Measurements from ENCODE around the gene MOB3A. TPM values are rescaled to one million over a fixed set of nuclear protein-coding genes. Genes with fewer than 3 reads are reported as not detected.
A peak's percentile ranks its signal among the peaks of the same experiment; 100 is the strongest.

MOB3A gene
- polyA plus RNA-seq, 4 donors: 7.6 to 18.3 (median 14.5) TPM

DNA sequence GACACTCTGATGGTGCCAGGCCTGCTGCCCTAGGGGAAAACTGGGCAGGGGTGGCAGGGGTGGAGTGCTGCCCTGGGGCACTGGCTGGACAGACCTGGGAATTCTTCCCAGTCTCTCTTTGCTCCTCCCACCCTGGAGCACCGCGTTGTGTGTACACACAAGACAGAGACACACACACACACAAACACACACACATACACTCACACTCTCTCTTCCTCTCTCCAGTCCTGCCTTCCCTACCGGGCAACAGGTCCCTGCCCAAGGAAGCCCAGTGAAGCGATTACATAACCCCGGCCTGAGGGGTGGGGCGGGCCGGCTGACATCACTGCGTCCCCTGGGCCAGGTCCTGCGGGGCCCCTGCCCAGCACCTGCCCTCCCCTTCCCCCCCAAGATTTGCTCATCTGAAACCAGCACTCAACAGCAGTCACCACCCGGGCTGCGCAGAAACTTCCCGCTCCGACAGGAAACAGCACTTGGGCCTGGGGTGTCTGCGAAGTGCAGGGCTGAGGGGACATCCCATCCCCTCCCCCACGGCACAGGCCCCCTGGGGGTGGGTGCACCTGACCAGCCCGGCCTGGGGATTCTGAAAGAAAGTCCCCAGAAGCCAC lies 46.3 kb downstream of the MOB3A start:
- Histone ChIP-seq H3K4me1 (ENCODE audit: control insufficient read depth in 3 of 3, insufficient read depth in 2 of 3, low read depth in 1 of 3, low read length in 2 of 3) (peaks cover 8 to 41% (median 18%) of the 10 kb centered on the region in 3 donors), H3K9me3 (ENCODE audit: control insufficient read depth in 2 of 2, insufficient read depth in 1 of 2, low read depth in 1 of 2, low read length in 1 of 2) (no peaks in the 10 kb centered on the region), H3K27ac (ENCODE audit: low read depth in 1 of 3, low read length in 2 of 3) (peak overlapping the region; percentile 88 to 93 (median 92)), H3K36me3 (ENCODE audit: control insufficient read depth in 3 of 3, insufficient read depth in 2 of 3, low read depth in 1 of 3, low read length in 3 of 3) (peaks cover 0 to 49% (median 6%) of the 10 kb centered on the region in 3 donors), H3K4me3 (ENCODE audit: low read depth in 1 of 3, low read length in 3 of 3) (peak overlapping the region; percentile 93 to 99 (median 94)), H3K27me3 (ENCODE audit: control insufficient read depth in 3 of 3, insufficient read depth in 3 of 3, low read length in 3 of 3) (no peaks in the 10 kb centered on the region)
- WGBS, 3 donors: 0 to 1% (median 0%) methylated on average over 15 to 16 of the region's 16 CpGs
- FAIRE-seq: no peak
- peak; percentile 84 to 89 for DNase-seq

DNA sequence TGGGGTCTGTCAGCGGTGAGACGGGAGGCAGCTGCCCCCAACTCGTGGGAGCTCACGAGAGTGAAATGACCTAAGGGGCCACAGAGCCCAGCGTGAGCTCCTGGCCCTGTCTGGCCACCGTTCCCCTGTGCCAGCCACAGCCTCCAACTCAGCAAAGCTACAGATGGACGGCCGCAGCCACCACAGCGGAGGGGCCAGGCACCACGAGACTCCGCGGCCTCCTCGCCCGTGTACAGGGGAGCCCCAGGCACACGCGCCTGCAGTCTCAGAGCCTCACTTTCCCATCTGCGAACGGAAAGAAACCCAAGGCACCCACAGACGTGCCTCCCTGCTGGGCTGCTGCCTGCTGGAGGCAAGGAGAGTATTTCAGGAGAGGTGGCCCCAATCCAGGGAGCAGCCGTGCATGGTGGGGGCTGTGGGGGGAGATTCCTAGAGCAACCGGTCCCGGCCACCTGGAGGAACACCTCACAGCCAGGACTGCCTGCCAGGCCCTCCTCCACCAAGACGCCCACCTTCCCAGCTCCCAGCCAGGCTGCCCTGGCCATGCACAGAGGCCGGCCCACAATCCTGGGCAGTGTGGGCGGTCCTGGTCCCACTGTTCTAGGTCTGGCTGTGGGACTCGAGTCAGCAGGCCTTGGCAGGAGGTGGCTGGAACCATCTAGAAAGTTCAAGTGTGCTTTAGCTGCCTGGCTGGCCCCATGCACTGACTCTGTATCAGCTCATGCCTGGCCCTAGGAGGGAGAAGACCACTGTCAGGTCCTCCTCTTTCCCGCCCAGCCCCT lies 47.0 kb downstream of the MOB3A start:
- DNase-seq (peak in 1 of 2 donors; percentile 26), FAIRE-seq (no peak)
- Histone ChIP-seq H3K36me3 (ENCODE audit: control insufficient read depth in 3 of 3, insufficient read depth in 2 of 3, low read depth in 1 of 3, low read length in 3 of 3) (peaks cover 0 to 56% (median 6%) of the 10 kb centered on the region in 3 donors), H3K9me3 (ENCODE audit: control insufficient read depth in 2 of 2, insufficient read depth in 1 of 2, low read depth in 1 of 2, low read length in 1 of 2) (no peaks in the 10 kb centered on the region), H3K4me1 (ENCODE audit: control insufficient read depth in 3 of 3, insufficient read depth in 2 of 3, low read depth in 1 of 3, low read length in 2 of 3) (peaks cover 8 to 41% (median 18%) of the 10 kb centered on the region in 3 donors), H3K4me3 (ENCODE audit: low read depth in 1 of 3, low read length in 3 of 3) (peak overlapping the region; percentile 93 to 99 (median 94)), H3K27me3 (ENCODE audit: control insufficient read depth in 3 of 3, insufficient read depth in 3 of 3, low read length in 3 of 3) (no peaks in the 10 kb centered on the region), H3K27ac (ENCODE audit: low read depth in 1 of 3, low read length in 2 of 3) (peak overlapping the region; percentile 88 to 93 (median 92))
- 13 to 44% (median 24%) methylated on average over 26 to 27 of the region's 27 CpGs for WGBS, 3 donors

DNA sequence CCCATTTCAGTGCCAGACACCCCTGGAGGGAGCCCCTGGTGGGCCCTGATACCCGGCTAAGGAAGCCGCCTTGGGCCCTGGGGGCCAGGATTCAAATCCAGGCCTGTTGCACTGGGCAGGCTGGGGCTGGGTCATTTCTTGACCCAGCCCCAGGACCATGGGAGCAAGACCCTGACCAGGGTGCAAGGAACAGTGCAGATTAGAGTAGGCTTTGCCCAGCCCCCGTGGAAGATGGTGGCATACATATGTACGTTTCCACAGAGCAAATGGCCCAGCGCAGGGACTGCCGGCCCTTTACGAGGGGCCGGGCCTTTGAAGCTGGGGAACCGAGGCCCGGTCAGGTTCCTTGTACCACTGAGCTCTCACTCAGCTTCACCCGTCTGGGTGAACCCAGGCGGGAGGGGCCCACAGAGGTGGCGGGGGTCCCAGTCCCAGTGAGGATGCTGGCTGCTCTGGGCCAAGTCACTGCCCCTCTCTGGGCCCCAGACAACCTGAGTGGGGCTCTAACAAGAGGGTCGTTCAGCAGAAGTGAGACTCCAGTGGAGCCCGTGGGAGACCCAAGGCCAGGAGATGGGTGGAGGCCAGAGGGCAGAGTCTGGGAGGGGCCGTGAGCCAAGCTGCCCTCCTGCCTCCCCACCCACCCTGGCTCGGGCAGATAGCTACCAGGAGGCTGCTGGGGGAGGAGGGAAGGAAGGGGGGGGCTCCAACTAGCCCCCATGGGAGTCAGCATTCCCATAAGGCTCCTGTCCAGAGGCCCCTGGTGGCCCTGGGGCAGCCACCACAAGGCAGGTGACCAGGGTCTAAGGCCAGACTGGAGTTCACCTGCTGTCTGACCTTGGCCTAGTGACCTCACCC lies 47.8 kb downstream of the MOB3A start:
- Histone ChIP-seq H3K9me3 (ENCODE audit: control insufficient read depth in 2 of 2, insufficient read depth in 1 of 2, low read depth in 1 of 2, low read length in 1 of 2) (no peaks in the 10 kb centered on the region), H3K4me1 (ENCODE audit: control insufficient read depth in 3 of 3, insufficient read depth in 2 of 3, low read depth in 1 of 3, low read length in 2 of 3) (peaks cover 8 to 43% (median 18%) of the 10 kb centered on the region in 3 donors), H3K27ac (ENCODE audit: low read depth in 1 of 3, low read length in 2 of 3) (peak overlapping the region; percentile 52 to 92 (median 88)), H3K27me3 (ENCODE audit: control insufficient read depth in 3 of 3, insufficient read depth in 3 of 3, low read length in 3 of 3) (no peaks in the 10 kb centered on the region), H3K4me3 (ENCODE audit: low read depth in 1 of 3, low read length in 3 of 3) (peak overlapping the region; percentile 8 to 94 (median 93)), H3K36me3 (ENCODE audit: control insufficient read depth in 3 of 3, insufficient read depth in 2 of 3, low read depth in 1 of 3, low read length in 3 of 3) (peaks cover 0 to 64% (median 6%) of the 10 kb centered on the region in 3 donors)
- DNase-seq (peak in 1 of 2 donors; percentile 14), FAIRE-seq (no peak)
- 35 to 66% (median 60%) methylated on average over 14 to 17 of the region's 17 CpGs for WGBS, 3 donors

DNA sequence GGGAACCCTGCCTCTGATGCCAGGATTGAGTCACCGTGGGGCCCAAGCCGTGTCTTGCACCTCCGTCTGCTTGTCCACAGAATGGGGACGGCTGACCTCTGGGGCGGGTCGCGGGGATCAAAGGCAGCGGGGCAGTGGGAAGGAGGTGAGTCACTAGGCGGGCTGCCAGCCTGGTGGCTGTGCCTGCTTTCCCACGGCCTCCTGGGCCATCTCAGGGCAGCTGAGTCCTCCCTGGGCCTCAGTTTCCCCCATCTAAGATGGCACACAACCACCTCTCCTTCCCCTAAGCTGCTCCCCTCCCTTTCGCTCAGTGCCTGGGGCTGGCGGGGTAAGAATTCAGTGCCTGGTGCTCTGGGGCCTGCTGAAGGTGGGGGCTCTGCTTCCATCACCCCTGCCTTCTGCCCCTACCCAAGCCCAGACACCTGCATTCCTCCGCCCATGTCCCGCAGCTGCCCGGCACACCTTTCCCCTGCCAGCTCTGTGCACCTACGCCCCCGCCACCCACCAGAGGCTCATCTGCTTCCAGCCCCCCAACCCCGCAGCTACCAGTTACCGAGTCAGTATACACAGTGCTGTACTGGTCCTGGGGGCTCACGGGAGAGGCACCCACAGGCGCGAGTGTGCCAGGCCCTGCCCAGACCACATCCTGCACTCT lies 48.5 kb downstream of the MOB3A start:
- Histone ChIP-seq H3K9me3 (ENCODE audit: control insufficient read depth in 2 of 2, insufficient read depth in 1 of 2, low read depth in 1 of 2, low read length in 1 of 2) (no peaks in the 10 kb centered on the region), H3K27ac (ENCODE audit: low read depth in 1 of 3, low read length in 2 of 3) (peak overlapping the region in 2 of 3 donors; percentile 46 to 55), H3K36me3 (ENCODE audit: control insufficient read depth in 3 of 3, insufficient read depth in 2 of 3, low read depth in 1 of 3, low read length in 3 of 3) (peaks cover 2 to 71% (median 6%) of the 10 kb centered on the region in 3 donors), H3K4me1 (ENCODE audit: control insufficient read depth in 3 of 3, insufficient read depth in 2 of 3, low read depth in 1 of 3, low read length in 2 of 3) (peaks cover 8 to 51% (median 20%) of the 10 kb centered on the region in 3 donors), H3K27me3 (ENCODE audit: control insufficient read depth in 3 of 3, insufficient read depth in 3 of 3, low read length in 3 of 3) (no peaks in the 10 kb centered on the region), H3K4me3 (ENCODE audit: low read depth in 1 of 3, low read length in 3 of 3) (peak overlapping the region in 1 of 3 donors; percentile 94)
- WGBS, 3 donors: 22 to 56% (median 36%) methylated on average over 21 to 22 of the region's 22 CpGs
- FAIRE-seq: no peak
- peak; percentile 32 to 81 for DNase-seq

DNA sequence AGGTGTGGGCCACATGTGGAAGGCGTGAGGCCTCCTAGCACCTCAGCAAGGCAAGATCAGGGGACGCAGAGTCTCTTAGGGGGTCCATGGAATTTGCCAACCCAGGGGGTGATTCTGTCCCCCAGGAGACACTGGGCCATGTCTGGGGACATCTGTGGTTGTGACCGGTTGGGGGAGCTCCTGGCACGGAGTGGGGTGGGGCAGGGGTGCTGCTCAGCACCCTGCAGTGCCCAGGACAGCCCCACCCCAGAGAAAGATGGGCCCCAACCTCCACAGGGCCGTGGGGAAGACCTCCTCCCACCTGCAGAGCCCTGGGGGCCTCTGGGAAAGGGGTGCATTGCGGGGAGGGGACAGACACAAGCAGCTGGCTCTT lies 49.1 kb downstream of the MOB3A start:
- 44 to 62% (median 48%) methylated on average over 6 of the region's 6 CpGs for WGBS, 3 donors
- Histone ChIP-seq H3K4me3 (ENCODE audit: low read depth in 1 of 3, low read length in 3 of 3) (no peak overlapping the region), H3K4me1 (ENCODE audit: control insufficient read depth in 3 of 3, insufficient read depth in 2 of 3, low read depth in 1 of 3, low read length in 2 of 3) (peaks cover 8 to 53% (median 22%) of the 10 kb centered on the region in 3 donors), H3K27ac (ENCODE audit: low read depth in 1 of 3, low read length in 2 of 3) (peak overlapping the region in 2 of 3 donors; percentile 46 to 55), H3K27me3 (ENCODE audit: control insufficient read depth in 3 of 3, insufficient read depth in 3 of 3, low read length in 3 of 3) (no peaks in the 10 kb centered on the region), H3K36me3 (ENCODE audit: control insufficient read depth in 3 of 3, insufficient read depth in 2 of 3, low read depth in 1 of 3, low read length in 3 of 3) (peaks cover 4 to 76% (median 8%) of the 10 kb centered on the region in 3 donors), H3K9me3 (ENCODE audit: control insufficient read depth in 2 of 2, insufficient read depth in 1 of 2, low read depth in 1 of 2, low read length in 1 of 2) (no peaks in the 10 kb centered on the region)
- FAIRE-seq: no peak
- DNase-seq: no peak

DNA sequence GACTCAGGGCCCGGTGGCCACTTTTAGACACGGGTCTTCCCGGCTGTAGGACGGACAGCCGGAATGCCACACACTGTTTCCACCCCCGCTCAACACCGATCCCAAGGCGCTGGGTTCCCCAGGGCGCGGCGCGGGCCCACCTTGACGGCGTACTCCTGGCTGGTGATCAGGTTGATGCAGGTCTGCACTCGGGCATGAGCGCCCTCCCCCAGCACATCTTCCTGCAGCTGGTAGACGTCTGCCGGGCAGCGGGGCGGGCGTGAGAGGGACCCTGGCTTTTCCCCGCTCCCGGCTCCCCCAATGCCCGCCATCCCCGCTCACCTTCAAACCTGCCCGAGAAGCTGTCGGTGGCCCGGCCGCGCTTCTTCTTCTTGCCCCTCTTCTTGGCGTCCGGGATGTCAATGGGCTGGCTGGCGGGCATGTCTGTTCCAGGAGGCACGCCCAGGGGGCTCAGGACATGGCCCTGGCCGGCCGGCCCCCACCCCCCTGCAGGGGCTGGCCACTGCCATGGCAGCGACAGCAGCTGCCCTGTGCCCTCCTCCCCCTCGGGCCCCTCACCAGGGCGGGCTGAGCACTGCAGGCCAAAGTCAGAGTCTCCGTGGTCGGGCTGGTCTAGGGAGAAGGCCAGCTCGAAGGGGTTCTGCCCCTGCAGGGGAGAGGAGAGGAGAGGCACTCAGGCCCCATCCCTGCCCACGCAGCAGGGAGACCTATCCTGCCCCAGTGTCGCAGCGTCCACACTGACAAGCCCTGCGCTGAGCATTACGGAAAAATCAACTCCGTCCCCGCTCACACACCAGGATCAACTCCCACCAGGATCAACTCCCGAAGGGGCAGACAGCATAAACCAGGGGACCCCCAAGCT lies 49.8 kb downstream of the MOB3A start:
- Histone ChIP-seq H3K9me3 (ENCODE audit: control insufficient read depth in 2 of 2, insufficient read depth in 1 of 2, low read depth in 1 of 2, low read length in 1 of 2) (no peaks in the 10 kb centered on the region), H3K4me1 (ENCODE audit: control insufficient read depth in 3 of 3, insufficient read depth in 2 of 3, low read depth in 1 of 3, low read length in 2 of 3) (peaks cover 6 to 51% (median 22%) of the 10 kb centered on the region in 3 donors), H3K27ac (ENCODE audit: low read depth in 1 of 3, low read length in 2 of 3) (no peak overlapping the region), H3K27me3 (ENCODE audit: control insufficient read depth in 3 of 3, insufficient read depth in 3 of 3, low read length in 3 of 3) (no peaks in the 10 kb centered on the region), H3K36me3 (ENCODE audit: control insufficient read depth in 3 of 3, insufficient read depth in 2 of 3, low read depth in 1 of 3, low read length in 3 of 3) (peaks cover 4 to 82% (median 8%) of the 10 kb centered on the region in 3 donors), H3K4me3 (ENCODE audit: low read depth in 1 of 3, low read length in 3 of 3) (no peak overlapping the region)
- WGBS, 3 donors: 90 to 92% (median 92%) methylated on average over 36 to 50 of the region's 50 CpGs
- FAIRE-seq: no peak
- DNase-seq: peak in 1 of 2 donors; percentile 3

DNA sequence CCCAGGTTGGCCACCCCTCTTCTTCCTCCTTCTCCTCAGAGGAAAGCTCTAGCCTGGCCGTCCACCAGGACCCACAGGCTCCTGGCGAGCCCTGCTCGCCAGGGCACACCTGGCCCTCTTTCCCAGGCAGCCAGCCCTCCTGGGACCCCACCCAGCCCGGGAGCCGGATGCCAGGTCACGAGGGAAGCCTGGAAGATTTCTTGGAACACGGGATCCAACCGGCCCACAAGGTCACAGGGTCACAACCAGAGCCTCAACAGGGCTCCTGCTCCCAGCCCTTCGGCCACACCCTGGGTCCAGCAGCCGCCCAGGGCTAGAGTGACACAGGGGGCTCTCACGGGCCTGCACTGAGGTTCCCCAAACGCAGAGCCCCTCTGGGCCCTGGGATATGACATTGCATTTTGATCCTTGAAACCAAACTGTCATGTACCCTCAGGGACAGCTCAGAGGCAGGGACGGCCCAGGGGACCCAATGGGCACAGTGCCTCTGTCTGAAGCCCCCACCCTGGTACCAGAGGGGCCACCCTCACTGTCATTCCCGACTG lies 50.6 kb downstream of the MOB3A start:
- Histone ChIP-seq H3K9me3 (ENCODE audit: control insufficient read depth in 2 of 2, insufficient read depth in 1 of 2, low read depth in 1 of 2, low read length in 1 of 2) (no peaks in the 10 kb centered on the region), H3K27me3 (ENCODE audit: control insufficient read depth in 3 of 3, insufficient read depth in 3 of 3, low read length in 3 of 3) (no peaks in the 10 kb centered on the region), H3K4me1 (ENCODE audit: control insufficient read depth in 3 of 3, insufficient read depth in 2 of 3, low read depth in 1 of 3, low read length in 2 of 3) (peaks cover 6 to 58% (median 25%) of the 10 kb centered on the region in 3 donors), H3K36me3 (ENCODE audit: control insufficient read depth in 3 of 3, insufficient read depth in 2 of 3, low read depth in 1 of 3, low read length in 3 of 3) (peaks cover 7 to 89% (median 12%) of the 10 kb centered on the region in 3 donors), H3K4me3 (ENCODE audit: low read depth in 1 of 3, low read length in 3 of 3) (no peak overlapping the region), H3K27ac (ENCODE audit: low read depth in 1 of 3, low read length in 2 of 3) (peak overlapping the region in 1 of 3 donors; percentile 33)
- DNase-seq (no peak), FAIRE-seq (no peak)
- WGBS, 3 donors: 59 to 73% (median 67%) methylated on average over 13 to 14 of the region's 14 CpGs
